Glutamatergic neuron (in vitro differentiated cells): ENCODE data around the gene TMEM171. TPM values are rescaled to one million over a fixed set of nuclear protein-coding genes. Genes with fewer than 3 reads are reported as not detected.

Experiments
- DNase-seq: peaks from one replicate; pipeline ENCODE4 v3.0.0; 2022
- H3K27ac Mint-ChIP-seq: one replicate; pipeline ENCODE4 v1.8.0; 2020; ENCODE audit warnings: mild to moderate bottlenecking, mixed read lengths, inconsistent platforms; ENCODE audit not compliant: unreplicated experiment
- H3K27me3 Mint-ChIP-seq: one replicate; pipeline ENCODE4 v1.8.0; 2020; ENCODE audit warnings: mild to moderate bottlenecking, moderate library complexity, mixed read lengths, inconsistent platforms; ENCODE audit not compliant: unreplicated experiment
- H3K36me3 Mint-ChIP-seq: one replicate; pipeline ENCODE4 v1.8.0; 2020; ENCODE audit warnings: mild to moderate bottlenecking, mixed read lengths, inconsistent platforms; ENCODE audit not compliant: unreplicated experiment
- H3K4me1 Mint-ChIP-seq: one replicate; pipeline ENCODE4 v1.8.0; 2020; ENCODE audit warnings: mild to moderate bottlenecking, low read depth, mixed read lengths, inconsistent platforms; ENCODE audit not compliant: unreplicated experiment
- H3K4me3 Mint-ChIP-seq: one replicate; pipeline ENCODE4 v1.8.0; 2020; ENCODE audit warnings: mild to moderate bottlenecking, mixed read lengths, inconsistent platforms; ENCODE audit not compliant: unreplicated experiment
- H3K9me3 Mint-ChIP-seq: one replicate; pipeline ENCODE4 v1.8.0; 2020; ENCODE audit warnings: mild to moderate bottlenecking, moderate library complexity, mixed read lengths, inconsistent platforms; ENCODE audit not compliant: unreplicated experiment
- CTCF ChIP-seq: fragments of 200-600 bp; sonication (generic); IDR thresholded peaks from one replicate; pipeline ENCODE4 v1.5.0; 2021; ENCODE audit not compliant: partially characterized antibody, unreplicated experiment
- long read RNA-seq: library from polyadenylated mRNA; unstranded; transcript quantifications from one replicate; pipeline ENCODE4 v2.0.0, GENCODE V29; 2020; ENCODE audit not compliant: unreplicated experiment
- total RNA-seq: library from RNA; stranded (reverse); fragmentation: NEBNext Ultra II Directional; extraction: Animal tissue kit (Norgen Biotek cat#: 25700); gene quantifications from one replicate; pipeline ENCODE4 v1.2.1, GENCODE V29; 2021; ENCODE audit not compliant: unreplicated experiment

Gene TMEM171
- 1.1 TPM for total RNA-seq
- long read RNA-seq, partial matches to known transcripts, result 0 of 1 reads
- long read RNA-seq, other reads (novel, unspliced or antisense), result 0 of 1 reads

GRCh38 chr5:73120222-73121118, at the start of gene TMEM171:
Gene TMEM171 (plus strand): TSS chr5:73120575. CDS start chr5:73123374, 2,799 bp downstream.
- Mint-ChIP-seq H3K27me3 (peaks cover 12% of the 10 kb centered on the region), H3K36me3 (peaks cover 18% of the 10 kb centered on the region), H3K27ac (peak within 1 kb of the TSS; percentile 2), H3K4me3 (peak within 1 kb of the TSS; percentile 80), H3K9me3 (peaks cover 3% of the 10 kb centered on the region), H3K4me1 (peaks cover 10% of the 10 kb centered on the region)
- TF ChIP-seq CTCF, result no peak
- DNase-seq, result peak; percentile 53

GRCh38 chr5:73081093-73081492, 39.3 kb upstream of the TMEM171 start:
- no peak for TF ChIP-seq CTCF
- Mint-ChIP-seq H3K27ac (no peak overlapping the region), H3K4me1 (no peaks in the 10 kb centered on the region), H3K36me3 (no peaks in the 10 kb centered on the region), H3K27me3 (no peaks in the 10 kb centered on the region), H3K4me3 (no peak overlapping the region), H3K9me3 (no peaks in the 10 kb centered on the region)
- DNase-seq, result no peak

- no peaks in the 10 kb centered on the region for H3K4me1 Mint-ChIP-seq
- DNase-seq, result no peak
- H3K27me3 Mint-ChIP-seq, result no peaks in the 10 kb centered on the region
- no peaks in the 10 kb centered on the region for H3K36me3 Mint-ChIP-seq
- no peak overlapping the region for H3K27ac Mint-ChIP-seq
- no peak overlapping the region for H3K4me3 Mint-ChIP-seq
- TF ChIP-seq CTCF, result no peak
- no peaks in the 10 kb centered on the region for H3K9me3 Mint-ChIP-seq
These were observed 32.3 kb upstream of the TMEM171 start for GRCh38 chr5:73088026-73088425.

GRCh38 chr5:73093943-73094342, 26.4 kb upstream of the TMEM171 start:
- H3K4me3 Mint-ChIP-seq, result no peak overlapping the region
- H3K27ac Mint-ChIP-seq, result no peak overlapping the region
- peaks cover 8% of the 10 kb centered on the region for H3K36me3 Mint-ChIP-seq
- H3K27me3 Mint-ChIP-seq, result no peaks in the 10 kb centered on the region
- no peaks in the 10 kb centered on the region for H3K4me1 Mint-ChIP-seq
- H3K9me3 Mint-ChIP-seq, result peaks cover 1% of the 10 kb centered on the region
- TF ChIP-seq CTCF, result no peak
- no peak for DNase-seq

- Mint-ChIP-seq H3K4me3 (no peak overlapping the region), H3K27ac (no peak overlapping the region), H3K4me1 (no peaks in the 10 kb centered on the region), H3K9me3 (peaks cover 1% of the 10 kb centered on the region), H3K36me3 (peaks cover 8% of the 10 kb centered on the region), H3K27me3 (no peaks in the 10 kb centered on the region)
- no peak for TF ChIP-seq CTCF
- no peak for DNase-seq
These were observed 26.0 kb upstream of the TMEM171 start for GRCh38 chr5:73094415-73094814.
